NCI-H748 (cell line): ENCODE results near the gene RAPGEF5.
A peak's percentile ranks its signal among the peaks of the same experiment; 100 is the strongest.

Source experiments
- DNase-seq: peaks from one replicate; lab custom pipeline; 2025; ENCODE audit not compliant: unreplicated experiment; lab: John Stamatoyannopoulos, UW

RAPGEF5 gene

GRCh38 chr7:22356701-22357310 is at the start of gene RAPGEF5:
RAPGEF5 (minus strand) TSS chr7:22357154; CDS start chr7:22357060, 94 bp downstream.
- peak; percentile 85 for DNase-seq

- no peak for DNase-seq
Observed at GRCh38 chr7:22406715-22407114, 49.8 kb upstream of the RAPGEF5 start.

- no peak for DNase-seq
Observed at GRCh38 chr7:22404421-22405023, 47.6 kb upstream of the RAPGEF5 start.

GRCh38 chr7:22403344-22403743 is 46.4 kb upstream of the RAPGEF5 start:
- DNase-seq: no peak

GRCh38 chr7:22402250-22402649 is 45.3 kb upstream of the RAPGEF5 start:
- DNase-seq: no peak

GRCh38 chr7:22400936-22401553 is 44.1 kb upstream of the RAPGEF5 start:
- no peak for DNase-seq

GRCh38 chr7:22400150-22400814 is 43.3 kb upstream of the RAPGEF5 start:
- DNase-seq: no peak

- no peak for DNase-seq
Observed at GRCh38 chr7:22399546-22399945, 42.6 kb upstream of the RAPGEF5 start.

- no peak for DNase-seq
Observed at GRCh38 chr7:22399091-22399490, 42.1 kb upstream of the RAPGEF5 start.

- DNase-seq: peak; percentile 40
Observed at GRCh38 chr7:22397981-22398380, 41.0 kb upstream of the RAPGEF5 start.

GRCh38 chr7:22395222-22395621 is 38.3 kb upstream of the RAPGEF5 start:
- DNase-seq: no peak

GRCh38 chr7:22394739-22395138 is 37.8 kb upstream of the RAPGEF5 start:
- peak; percentile 90 for DNase-seq

- DNase-seq: peak; percentile 52
Observed at GRCh38 chr7:22393913-22394729, 37.2 kb upstream of the RAPGEF5 start.

GRCh38 chr7:22390516-22390915 is 33.6 kb upstream of the RAPGEF5 start:
- DNase-seq: no peak

- no peak for DNase-seq
Observed at GRCh38 chr7:22389892-22390291, 32.9 kb upstream of the RAPGEF5 start.

- no peak for DNase-seq
Observed at GRCh38 chr7:22387583-22387982, 30.6 kb upstream of the RAPGEF5 start.

- no peak for DNase-seq
Observed at GRCh38 chr7:22386865-22387264, 29.9 kb upstream of the RAPGEF5 start.

- no peak for DNase-seq
Observed at GRCh38 chr7:22386206-22386858, 29.4 kb upstream of the RAPGEF5 start.

- DNase-seq: no peak
Observed at GRCh38 chr7:22385326-22385725, 28.4 kb upstream of the RAPGEF5 start.

- no peak for DNase-seq
Observed at GRCh38 chr7:22380333-22380732, 23.4 kb upstream of the RAPGEF5 start.
